Measurements from ENCODE around the gene GDF10. TPM values are rescaled to one million over a fixed set of nuclear protein-coding genes. Genes with fewer than 3 reads are reported as not detected.
A peak's percentile ranks its signal among the peaks of the same experiment; 100 is the strongest.

The GDF10 gene
- 0.04 TPM in 1 of 2 replicates, not detected in the other for polyA plus RNA-seq (2013)

- Histone ChIP-seq H3K9me3 (ENCODE audit: insufficient read depth, low read depth, low read length) (peaks cover 1% of the 10 kb centered on the region), H3K27ac (ENCODE audit: low read depth, low read length) (no peak within 1 kb of the TSS), H3K23ac (ENCODE audit: low read length) (no peak within 1 kb of the TSS), H2BK5ac (ENCODE audit: low read depth, low read length, poor library complexity) (no peak within 1 kb of the TSS), H3K36me3 (ENCODE audit: control insufficient read depth in 1 of 2, insufficient read depth in 2 of 2, low read length in 2 of 2) (no peaks in the 10 kb centered on the region), H3K18ac (ENCODE audit: low read length) (no peak within 1 kb of the TSS), H2AFZ (ENCODE audit: insufficient read depth, low read length, poor library complexity) (no peak within 1 kb of the TSS), H3K14ac (ENCODE audit: low read length) (no peak within 1 kb of the TSS), H3K79me1 (ENCODE audit: low read length) (no peaks in the 10 kb centered on the region), H2BK12ac (ENCODE audit: low read length) (no peak within 1 kb of the TSS), H3K79me2 (ENCODE audit: control insufficient read depth, insufficient read depth, low read length, poor library complexity) (no peaks in the 10 kb centered on the region), H4K91ac (ENCODE audit: low read depth, low read length) (no peak within 1 kb of the TSS), H2AK5ac (ENCODE audit: low read length) (no peak within 1 kb of the TSS), H3K4me3 (ENCODE audit: low read depth, low read length) (peak within 1 kb of the TSS; percentile 44), H3K4me1 (ENCODE audit: control insufficient read depth in 1 of 2, insufficient read depth in 2 of 2, low read length in 2 of 2) (peaks cover 4 to 9% of the 10 kb centered on the region in 2 experiments), H3K4ac (ENCODE audit: low read depth, low read length) (no peak within 1 kb of the TSS), H2BK120ac (ENCODE audit: insufficient read depth, low read length, poor library complexity) (no peak within 1 kb of the TSS), H4K12ac (ENCODE audit: low read depth, low read length) (no peak within 1 kb of the TSS), H3K4me2 (ENCODE audit: low read length) (peak within 1 kb of the TSS; percentile 65), H3K9ac (ENCODE audit: low read length) (no peak within 1 kb of the TSS), H3K27me3 (ENCODE audit: insufficient read depth, low read length) (peaks cover 31% of the 10 kb centered on the region), H4K8ac (ENCODE audit: low read depth, low read length) (no peak within 1 kb of the TSS)
- WGBS (ENCODE audit: extremely low coverage, insufficient coverage, insufficient read length) = no CpG with 5 or more reads among the region's 64 CpGs
- no peak for DNase-seq
Measured at GRCh38 chr10:47299611-47300428, at the start of gene GDF10. Gene GDF10 (plus strand): TSS chr10:47300197. CDS start chr10:47300652, 455 bp downstream.

GRCh38 chr10:47252093-47252780 is 47.8 kb upstream of the GDF10 start:
- Histone ChIP-seq H3K4ac (ENCODE audit: low read depth, low read length) (no peak overlapping the region), H2BK120ac (ENCODE audit: insufficient read depth, low read length, poor library complexity) (no peak overlapping the region), H3K23ac (ENCODE audit: low read length) (no peak overlapping the region), H3K9ac (ENCODE audit: low read length) (no peak overlapping the region), H3K79me2 (ENCODE audit: control insufficient read depth, insufficient read depth, low read length, poor library complexity) (no peaks in the 10 kb centered on the region), H3K9me3 (ENCODE audit: insufficient read depth, low read depth, low read length) (peaks cover 1% of the 10 kb centered on the region), H4K12ac (ENCODE audit: low read depth, low read length) (no peak overlapping the region), H2AFZ (ENCODE audit: insufficient read depth, low read length, poor library complexity) (no peak overlapping the region), H4K8ac (ENCODE audit: low read depth, low read length) (no peak overlapping the region), H3K4me3 (ENCODE audit: low read depth, low read length) (no peak overlapping the region), H4K91ac (ENCODE audit: low read depth, low read length) (no peak overlapping the region), H3K79me1 (ENCODE audit: low read length) (no peaks in the 10 kb centered on the region), H2AK5ac (ENCODE audit: low read length) (no peak overlapping the region), H3K27me3 (ENCODE audit: insufficient read depth, low read length) (no peaks in the 10 kb centered on the region), H2BK5ac (ENCODE audit: low read depth, low read length, poor library complexity) (no peak overlapping the region), H3K4me1 (ENCODE audit: control insufficient read depth in 1 of 2, insufficient read depth in 2 of 2, low read length in 2 of 2) (peaks cover 6 to 9% of the 10 kb centered on the region in 2 experiments), H3K27ac (ENCODE audit: low read depth, low read length) (no peak overlapping the region), H3K18ac (ENCODE audit: low read length) (no peak overlapping the region), H3K4me2 (ENCODE audit: low read length) (no peak overlapping the region), H3K36me3 (ENCODE audit: control insufficient read depth in 1 of 2, insufficient read depth in 2 of 2, low read length in 2 of 2) (no peaks in the 10 kb centered on the region), H2BK12ac (ENCODE audit: low read length) (no peak overlapping the region), H3K14ac (ENCODE audit: low read length) (no peak overlapping the region)
- no CpG with 5 or more reads among the region's 7 CpGs for WGBS (ENCODE audit: extremely low coverage, insufficient coverage, insufficient read length)
- no peak for DNase-seq

- WGBS (ENCODE audit: extremely low coverage, insufficient coverage, insufficient read length) = no CpG with 5 or more reads among the region's 10 CpGs
- H3K27me3 ChIP-seq (ENCODE audit: insufficient read depth, low read length) = no peaks in the 10 kb centered on the region
- no peak overlapping the region for H4K12ac ChIP-seq (ENCODE audit: low read depth, low read length)
- H3K18ac ChIP-seq (ENCODE audit: low read length) = no peak overlapping the region
- H3K79me1 ChIP-seq (ENCODE audit: low read length) = no peaks in the 10 kb centered on the region
- no peak overlapping the region for H4K91ac ChIP-seq (ENCODE audit: low read depth, low read length)
- no peak overlapping the region for H2AFZ ChIP-seq (ENCODE audit: insufficient read depth, low read length, poor library complexity)
- no peak overlapping the region for H3K27ac ChIP-seq (ENCODE audit: low read depth, low read length)
- no peak overlapping the region for H2AK5ac ChIP-seq (ENCODE audit: low read length)
- H3K4ac ChIP-seq (ENCODE audit: low read depth, low read length) = no peak overlapping the region
- no peak overlapping the region for H3K4me2 ChIP-seq (ENCODE audit: low read length)
- DNase-seq = no peak
- H2BK12ac ChIP-seq (ENCODE audit: low read length) = no peak overlapping the region
- peaks cover 6 to 9% of the 10 kb centered on the region in 2 experiments for H3K4me1 ChIP-seq (ENCODE audit: control insufficient read depth in 1 of 2, insufficient read depth in 2 of 2, low read length in 2 of 2)
- H4K8ac ChIP-seq (ENCODE audit: low read depth, low read length) = no peak overlapping the region
- no peak overlapping the region for H2BK120ac ChIP-seq (ENCODE audit: insufficient read depth, low read length, poor library complexity)
- no peak overlapping the region for H2BK5ac ChIP-seq (ENCODE audit: low read depth, low read length, poor library complexity)
- no peak overlapping the region for H3K9ac ChIP-seq (ENCODE audit: low read length)
- H3K9me3 ChIP-seq (ENCODE audit: insufficient read depth, low read depth, low read length) = peaks cover 3% of the 10 kb centered on the region
- H3K14ac ChIP-seq (ENCODE audit: low read length) = no peak overlapping the region
- H3K23ac ChIP-seq (ENCODE audit: low read length) = no peak overlapping the region
- no peaks in the 10 kb centered on the region for H3K79me2 ChIP-seq (ENCODE audit: control insufficient read depth, insufficient read depth, low read length, poor library complexity)
- no peaks in the 10 kb centered on the region for H3K36me3 ChIP-seq (ENCODE audit: control insufficient read depth in 1 of 2, insufficient read depth in 2 of 2, low read length in 2 of 2)
- H3K4me3 ChIP-seq (ENCODE audit: low read depth, low read length) = no peak overlapping the region
Measured at GRCh38 chr10:47253030-47253637, 46.9 kb upstream of the GDF10 start.

GRCh38 chr10:47253651-47254375 is 46.2 kb upstream of the GDF10 start:
- WGBS (ENCODE audit: extremely low coverage, insufficient coverage, insufficient read length) = no CpG with 5 or more reads among the region's 19 CpGs
- Histone ChIP-seq H3K36me3 (ENCODE audit: control insufficient read depth in 1 of 2, insufficient read depth in 2 of 2, low read length in 2 of 2) (no peaks in the 10 kb centered on the region), H3K4me3 (ENCODE audit: low read depth, low read length) (no peak overlapping the region)

More at GRCh38 chr10:47253651-47254375, 46.2 kb upstream of the GDF10 start:
- no peak overlapping the region for H4K8ac ChIP-seq (ENCODE audit: low read depth, low read length)
- H2BK5ac ChIP-seq (ENCODE audit: low read depth, low read length, poor library complexity) = no peak overlapping the region
- H2AFZ ChIP-seq (ENCODE audit: insufficient read depth, low read length, poor library complexity) = no peak overlapping the region
- H3K4ac ChIP-seq (ENCODE audit: low read depth, low read length) = no peak overlapping the region
- no peaks in the 10 kb centered on the region for H3K27me3 ChIP-seq (ENCODE audit: insufficient read depth, low read length)
- H3K23ac ChIP-seq (ENCODE audit: low read length) = no peak overlapping the region
- H3K79me2 ChIP-seq (ENCODE audit: control insufficient read depth, insufficient read depth, low read length, poor library complexity) = no peaks in the 10 kb centered on the region
- H3K79me1 ChIP-seq (ENCODE audit: low read length) = no peaks in the 10 kb centered on the region
- DNase-seq = peak in 1 of 2 donors; percentile 43
- no peak overlapping the region for H4K12ac ChIP-seq (ENCODE audit: low read depth, low read length)
- peaks cover 3% of the 10 kb centered on the region for H3K9me3 ChIP-seq (ENCODE audit: insufficient read depth, low read depth, low read length)
- no peak overlapping the region for H3K27ac ChIP-seq (ENCODE audit: low read depth, low read length)
- no peak overlapping the region for H2BK120ac ChIP-seq (ENCODE audit: insufficient read depth, low read length, poor library complexity)
- H3K4me1 ChIP-seq (ENCODE audit: control insufficient read depth in 1 of 2, insufficient read depth in 2 of 2, low read length in 2 of 2) = peaks cover 6 to 9% of the 10 kb centered on the region in 2 experiments
- no peak overlapping the region for H3K14ac ChIP-seq (ENCODE audit: low read length)
- H2BK12ac ChIP-seq (ENCODE audit: low read length) = no peak overlapping the region
- no peak overlapping the region for H3K4me2 ChIP-seq (ENCODE audit: low read length)
- H3K18ac ChIP-seq (ENCODE audit: low read length) = no peak overlapping the region
- H4K91ac ChIP-seq (ENCODE audit: low read depth, low read length) = no peak overlapping the region
- no peak overlapping the region for H2AK5ac ChIP-seq (ENCODE audit: low read length)
- no peak overlapping the region for H3K9ac ChIP-seq (ENCODE audit: low read length)

Data from trophoblast cell (in vitro differentiated cells and primary cell).